Hematopoietic multipotent progenitor cell treated with erythropoietin and hydrocortisone succinate and interleukin-3 and kit ligand, for 6 days (in vitro differentiated cells): Measurements from ENCODE around the gene INPP5E.

Source experiments
- DNase-seq: peaks from one replicate; pipeline ENCODE4 v3.0.0-alpha.2; 2015

INPP5E gene

GRCh38 chr9:136380381-136380780 is 59.3 kb downstream of the INPP5E start:
- no peak for DNase-seq

GRCh38 chr9:136379891-136380290 is 59.8 kb downstream of the INPP5E start:
- no peak for DNase-seq

DNA sequence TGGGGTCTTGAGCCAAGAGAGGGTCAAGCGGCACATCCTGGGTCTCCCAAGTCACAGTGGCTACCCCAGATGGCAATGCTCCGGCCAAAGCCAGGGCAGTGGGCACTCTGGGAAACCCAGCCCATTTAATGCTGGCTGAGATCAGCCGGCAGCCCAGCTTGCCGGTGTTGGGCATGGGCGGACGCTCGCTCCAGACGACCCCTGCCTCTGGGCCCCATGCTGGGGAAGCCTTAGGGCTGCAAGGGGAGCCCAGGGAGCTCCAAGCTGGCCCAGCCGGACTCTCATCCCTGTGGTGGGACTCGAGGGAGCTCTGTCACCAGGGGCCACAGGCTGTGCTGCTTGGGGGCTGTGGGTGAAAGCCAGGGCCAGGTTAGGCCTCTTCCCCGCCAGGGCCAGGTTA is 60.2 kb downstream of the INPP5E start:
- DNase-seq = no peak

DNA sequence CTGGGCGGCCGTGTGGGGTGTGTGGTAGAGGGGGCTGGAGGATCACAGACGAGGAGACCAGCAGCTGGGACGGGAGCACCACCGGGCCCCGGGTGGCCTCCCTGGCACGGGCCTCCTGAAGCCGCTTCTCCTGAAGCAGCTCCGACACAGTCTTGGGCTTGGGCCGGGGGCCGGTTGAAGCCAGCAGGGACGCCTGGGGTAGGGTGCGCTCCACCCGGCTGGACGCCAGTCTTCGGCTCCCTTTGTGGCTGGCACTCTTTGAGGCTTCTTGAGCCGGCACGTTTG is 60.7 kb downstream of the INPP5E start:
- no peak for DNase-seq
